SK-N-SH (cell line): ENCODE results near the gene SLC10A2. TPM values are rescaled to one million over a fixed set of nuclear protein-coding genes. Genes with fewer than 3 reads are reported as not detected.

ENCODE experiments used
- CTCF ChIA-PET: fragments of 300-600, 350-600 bp; formaldehyde crosslinking; extraction: SDS; loops from one replicate; lab custom pipeline; 2021; lab: Yijun Ruan, JAX
- POLR2A ChIA-PET: fragments of 350-600 bp; sonication (Branson Sonifier 250); formaldehyde crosslinking; extraction: SDS; loops from one replicate; lab custom pipeline; 2020; ENCODE audit warnings: antibody characterized with exemption, inconsistent platforms; lab: Yijun Ruan, JAX
- DNase-seq: peaks from one replicate; pipeline ENCODE4 v3.0.0; 2012
- H2AFZ ChIP-seq: fragments of 200-600 bp; sonication (generic); 2 replicates; pipeline ENCODE4 v1.8.1; 2016; ENCODE audit warnings: antibody characterized with exemption, mild to moderate bottlenecking, low read depth
- H3F3A ChIP-seq: fragments of 200-600 bp; sonication (generic); replicated peaks from 2 replicates; pipeline ENCODE3; 2016; ENCODE audit warnings: antibody characterized with exemption, mild to moderate bottlenecking; ENCODE audit not compliant: insufficient read depth
- H3K27ac ChIP-seq, 2 experiments: fragments of 200-500 bp in 1 of 2; fragments of 200-600 bp in 1 of 2; sonication (Bioruptor generic) in 1 of 2; sonication (generic), shearing (Covaris generic) in 1 of 2; 2 replicates each; pipeline versions ENCODE4 v1.5.1 to v1.6.1; 2014 to 2016; ENCODE audit warnings: low read depth in 2 of 2, inconsistent platforms in 1 of 2, low read length in 1 of 2, mild to moderate bottlenecking in 1 of 2, mixed read lengths in 1 of 2
- H3K27me3 ChIP-seq: fragments of 200-600 bp; sonication (generic), shearing (Covaris generic); 2 replicates; pipeline ENCODE4 v1.6.1; 2016; ENCODE audit warnings: mixed run types; ENCODE audit not compliant: insufficient read depth
- H3K36me3 ChIP-seq, 2 experiments: fragments of 200-500 bp in 1 of 2; fragments of 200-600 bp in 1 of 2; sonication (Bioruptor generic) in 1 of 2; sonication (generic) in 1 of 2; replicated peaks in 1 of 2; 2 replicates each; pipeline versions ENCODE3 to v1.5.1; 2014 to 2016; ENCODE audit warnings: low read length in 1 of 2, mild to moderate bottlenecking in 1 of 2; ENCODE audit not compliant: insufficient read depth in 2 of 2, control insufficient read depth in 1 of 2
- H3K4me1 ChIP-seq, 2 experiments: fragments of 200-500 bp in 1 of 2; fragments of 200-600 bp in 1 of 2; sonication (Bioruptor generic) in 1 of 2; sonication (generic), shearing (Covaris generic) in 1 of 2; 2 replicates each; pipeline versions ENCODE4 v1.5.1 to v1.6.1; 2014 to 2016; ENCODE audit warnings: low read depth in 1 of 2, low read length in 1 of 2, mixed run types in 1 of 2; ENCODE audit not compliant: insufficient read depth in 2 of 2, control insufficient read depth in 1 of 2
- H3K4me2 ChIP-seq: fragments of 200-600 bp; sonication (generic), shearing (Covaris generic); 2 replicates; pipeline ENCODE4 v1.6.1; 2017; ENCODE audit warnings: mixed run types
- H3K4me3 ChIP-seq, 2 experiments: fragments of 200-500 bp in 1 of 2; fragments of 200-600 bp in 1 of 2; sonication (Bioruptor generic) in 1 of 2; sonication (generic), shearing (Covaris generic) in 1 of 2; 2 replicates each; pipeline versions ENCODE4 v1.5.1 to v1.8.1; 2014 to 2016; ENCODE audit warnings: low read depth in 2 of 2, inconsistent platforms in 1 of 2, low read length in 1 of 2, mild to moderate bottlenecking in 1 of 2, mixed read lengths in 1 of 2, moderate library complexity in 1 of 2
- H3K79me2 ChIP-seq: fragments of 200-600 bp; sonication (generic); 2 replicates; pipeline ENCODE4 v1.8.1; 2017; ENCODE audit warnings: mild to moderate bottlenecking; ENCODE audit not compliant: insufficient read depth
- H3K9ac ChIP-seq: fragments of 200-600 bp; sonication (generic); 2 replicates; pipeline ENCODE4 v1.6.1; 2017; ENCODE audit warnings: mixed run types
- H3K9me2 ChIP-seq: fragments of 200-600 bp; sonication (generic); 2 replicates; pipeline ENCODE4 v1.6.1; 2017; ENCODE audit warnings: mixed run types
- H3K9me3 ChIP-seq: fragments of 200-600 bp; sonication (generic); 2 replicates; pipeline ENCODE4 v1.6.1; 2017; ENCODE audit warnings: mixed run types, mild to moderate bottlenecking, moderate library complexity
- H4K20me1 ChIP-seq: fragments of 200-600 bp; sonication (generic); 2 replicates; pipeline ENCODE4 v1.6.1; 2017; ENCODE audit warnings: mild to moderate bottlenecking, mixed run types; ENCODE audit not compliant: insufficient read depth
- CHD2 ChIP-seq: fragments of 150-350 bp; IDR thresholded peaks from 2 replicates; pipeline ENCODE4 v1.6.1; 2018; ENCODE audit warnings: low read length; ENCODE audit not compliant: partially characterized antibody
- ELF1 ChIP-seq: IDR thresholded peaks from 2 replicates; pipeline ENCODE4 v1.4.0; 2012
- EP300 ChIP-seq, 2 experiments: IDR thresholded peaks; 2 replicates each; pipeline versions ENCODE4 v1.4.0 to v1.6.1; 2012; ENCODE audit warnings: borderline replicate concordance in 1 of 2, low read depth in 1 of 2, low read length in 1 of 2
- EZH2phosphoT487 ChIP-seq: fragments of 200-600 bp; sonication (generic); IDR thresholded peaks from 2 replicates; pipeline ENCODE4 v1.6.1; 2017; ENCODE audit warnings: low read depth, mixed run types, mild to moderate bottlenecking, antibody characterized with exemption, moderate library complexity, borderline replicate concordance
- FOSL2 ChIP-seq: IDR thresholded peaks from 2 replicates; pipeline ENCODE4 v1.4.0; 2012; ENCODE audit warnings: low read depth, mild to moderate bottlenecking, moderate library complexity, borderline replicate concordance
- FOXJ3 ChIP-seq: sonication (generic); formaldehyde crosslinking; IDR thresholded peaks from 2 replicates; pipeline ENCODE4 v1.5.1; 2020; ENCODE audit warnings: mild to moderate bottlenecking, missing genetic modification reagents
- FOXM1 ChIP-seq: IDR thresholded peaks from 2 replicates; pipeline ENCODE4 v1.4.0; 2012; ENCODE audit warnings: low read depth, mild to moderate bottlenecking
- GATA2 ChIP-seq: sonication (generic); formaldehyde crosslinking; IDR thresholded peaks from 2 replicates; pipeline ENCODE4 v1.5.0; 2020; ENCODE audit warnings: mild to moderate bottlenecking, missing genetic modification reagents
- JUND ChIP-seq: IDR thresholded peaks from 2 replicates; pipeline ENCODE4 v1.4.0; 2012
- MEF2A ChIP-seq: IDR thresholded peaks from 2 replicates; pipeline ENCODE4 v1.4.0; 2012; ENCODE audit warnings: low read depth, borderline replicate concordance
- MXI1 ChIP-seq: IDR thresholded peaks from 2 replicates; pipeline ENCODE4 v1.6.1; 2012; ENCODE audit warnings: mild to moderate bottlenecking, low read depth, low read length, improper control_type of control experiment
- POLR2AphosphoS5 ChIP-seq: IDR thresholded peaks from 2 replicates; pipeline ENCODE4 v1.6.1; 2012; ENCODE audit warnings: low read depth, low read length
- RCOR1 ChIP-seq: fragments of 150-350 bp; IDR thresholded peaks from 2 replicates; pipeline ENCODE4 v1.6.1; 2017; ENCODE audit warnings: antibody characterized with exemption, low read length
- RXRA ChIP-seq: IDR thresholded peaks from 2 replicates; pipeline ENCODE4 v1.4.0; 2012; ENCODE audit warnings: low read depth, mild to moderate bottlenecking, borderline replicate concordance
- SMC3 ChIP-seq: IDR thresholded peaks from 2 replicates; pipeline ENCODE4 v1.6.1; 2012; ENCODE audit warnings: low read depth, low read length, improper control_type of control experiment
- TAF1 ChIP-seq: IDR thresholded peaks from 2 replicates; pipeline ENCODE4 v1.6.1; 2012; ENCODE audit warnings: low read depth, mild to moderate bottlenecking, low read length, moderate library complexity, borderline replicate concordance
- TCF12 ChIP-seq: IDR thresholded peaks from 2 replicates; pipeline ENCODE4 v1.4.0; 2012
- TEAD4 ChIP-seq: IDR thresholded peaks from 2 replicates; pipeline ENCODE4 v1.4.0; 2012; ENCODE audit warnings: mild to moderate bottlenecking, borderline replicate concordance; ENCODE audit not compliant: insufficient read depth
- ZBTB33 ChIP-seq: IDR thresholded peaks from 2 replicates; pipeline ENCODE4 v1.4.0; 2012; ENCODE audit warnings: low read depth, borderline replicate concordance
- WGBS: methylation state at CpG from one replicate; pipeline ENCODE4 v1.1.6; 2017; ENCODE audit warnings: low lambda C conversion rate; 5-methylcytosine and 5-hydroxymethylcytosine counted together
- polyA plus RNA-seq, 3 experiments: library from polyadenylated mRNA; depleted of rRNA; stranded (reverse); fragments of >200 nt; gene quantifications; 2 replicates each; pipeline ENCODE4 v1.2.3, GENCODE V29; 2012
- TF ChIP-seq, protein P1 (sequence below): fragments of 150-350 bp; IDR thresholded peaks from 2 replicates; pipeline ENCODE4 v1.6.1; 2016; ENCODE audit warnings: mild to moderate bottlenecking, low read depth, low read length

SLC10A2 gene
- polyA plus RNA-seq, 1 of the 3 experiments (the other 2 are of a cell fraction), result not detected

DNA sequence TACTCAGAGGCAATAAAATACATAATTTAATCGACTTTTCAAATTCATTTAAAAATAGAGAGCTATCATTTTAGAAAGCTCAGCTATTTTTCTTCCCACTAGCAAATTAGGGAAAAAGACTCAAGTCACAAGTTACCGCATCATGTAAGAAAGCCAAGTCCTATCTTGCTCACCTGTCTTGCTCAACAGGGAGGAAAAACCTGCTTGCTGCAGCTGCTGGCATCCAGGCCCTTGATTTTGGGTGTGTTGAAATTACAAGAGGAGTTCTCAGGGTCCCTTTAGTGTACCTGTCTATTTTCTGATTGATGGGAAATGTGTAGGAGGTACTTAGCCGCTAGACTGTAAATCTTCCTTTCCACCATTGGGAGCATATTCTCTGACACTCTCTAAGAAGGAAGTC is 22.2 kb downstream of the SLC10A2 start:
- H2AFZ ChIP-seq, result no peak overlapping the region
- ChIA-PET CTCF (no interaction called here), POLR2A (no interaction called here)
- H3K79me2 ChIP-seq, result no peaks in the 10 kb centered on the region
- no peak overlapping the region for H3K4me2 ChIP-seq
- no peaks in the 10 kb centered on the region for H3K27me3 ChIP-seq
- H3K4me3 ChIP-seq, result no peak overlapping the region
- no peak for DNase-seq
- 48% methylated on average over 3 of the region's 3 CpGs for WGBS
- H3K27ac ChIP-seq, result no peak overlapping the region
- H4K20me1 ChIP-seq, result no peaks in the 10 kb centered on the region
- H3K9me2 ChIP-seq, result no peaks in the 10 kb centered on the region
- H3K4me1 ChIP-seq, result no peaks in the 10 kb centered on the region
- H3F3A ChIP-seq, result no peaks in the 10 kb centered on the region
- H3K9ac ChIP-seq, result no peak overlapping the region
- H3K36me3 ChIP-seq, result no peaks in the 10 kb centered on the region
- TF ChIP-seq GATA2 (CRISPR knock-in tag) (no peak), MEF2A (no peak), FOSL2 (no peak), ZBTB33 (no peak), CHD2 (no peak), RXRA (no peak), FOXM1 (no peak), EZH2phosphoT487 (no peak), TEAD4 (no peak), MXI1 (no peak), SMC3 (no peak)
- H3K9me3 ChIP-seq, result no peaks in the 10 kb centered on the region

- H3K9ac ChIP-seq, result no peak overlapping the region
- H4K20me1 ChIP-seq, result no peaks in the 10 kb centered on the region
- 44% methylated on average over 1 of the region's 1 CpG for WGBS
- POLR2A ChIA-PET, result no interaction called here
- CTCF ChIA-PET, result no interaction called here
- H3K4me2 ChIP-seq, result no peak overlapping the region
- no peaks in the 10 kb centered on the region for H3K9me3 ChIP-seq
- no peak for DNase-seq
- H3F3A ChIP-seq, result no peaks in the 10 kb centered on the region
- H3K4me3 ChIP-seq, result no peak overlapping the region
- H3K79me2 ChIP-seq, result no peaks in the 10 kb centered on the region
- H3K4me1 ChIP-seq, result no peaks in the 10 kb centered on the region
- H3K36me3 ChIP-seq, result no peaks in the 10 kb centered on the region
- H2AFZ ChIP-seq, result no peak overlapping the region
- TF ChIP-seq ELF1 (no peak), FOSL2 (no peak), GATA2 (CRISPR knock-in tag) (no peak), FOXJ3 (CRISPR knock-in tag) (no peak), POLR2AphosphoS5 (no peak), FOXM1 (no peak), SMC3 (no peak), CHD2 (no peak), JUND (no peak), ZBTB33 (no peak), TCF12 (no peak), TAF1 (no peak), RCOR1 (no peak), EP300 (IDR thresholded peaks at IDR 0.05; ENCODE audit: borderline replicate concordance in 1 of 2, low read depth in 1 of 2, low read length in 1 of 2) (no peak)
- TF ChIP-seq, protein P1, sequence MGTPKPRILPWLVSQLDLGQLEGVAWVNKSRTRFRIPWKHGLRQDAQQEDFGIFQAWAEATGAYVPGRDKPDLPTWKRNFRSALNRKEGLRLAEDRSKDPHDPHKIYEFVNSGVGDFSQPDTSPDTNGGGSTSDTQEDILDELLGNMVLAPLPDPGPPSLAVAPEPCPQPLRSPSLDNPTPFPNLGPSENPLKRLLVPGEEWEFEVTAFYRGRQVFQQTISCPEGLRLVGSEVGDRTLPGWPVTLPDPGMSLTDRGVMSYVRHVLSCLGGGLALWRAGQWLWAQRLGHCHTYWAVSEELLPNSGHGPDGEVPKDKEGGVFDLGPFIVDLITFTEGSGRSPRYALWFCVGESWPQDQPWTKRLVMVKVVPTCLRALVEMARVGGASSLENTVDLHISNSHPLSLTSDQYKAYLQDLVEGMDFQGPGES, result no peak
- H3K27ac ChIP-seq, result no peak overlapping the region
- no peaks in the 10 kb centered on the region for H3K9me2 ChIP-seq
- no peaks in the 10 kb centered on the region for H3K27me3 ChIP-seq
These were observed 26.2 kb downstream of the SLC10A2 start for GRCh38 chr13:103040006-103040405.
